Activated T-cell treated with anti-CD3 and anti-CD28 coated beads for 1 hour (primary cell): ENCODE measurements around the gene LOXL4.

Experiments used
- DNase-seq: peaks from one replicate; pipeline ENCODE4 v3.0.0-alpha.2; 2020; ENCODE audit warnings: low read depth

LOXL4 gene

DNA sequence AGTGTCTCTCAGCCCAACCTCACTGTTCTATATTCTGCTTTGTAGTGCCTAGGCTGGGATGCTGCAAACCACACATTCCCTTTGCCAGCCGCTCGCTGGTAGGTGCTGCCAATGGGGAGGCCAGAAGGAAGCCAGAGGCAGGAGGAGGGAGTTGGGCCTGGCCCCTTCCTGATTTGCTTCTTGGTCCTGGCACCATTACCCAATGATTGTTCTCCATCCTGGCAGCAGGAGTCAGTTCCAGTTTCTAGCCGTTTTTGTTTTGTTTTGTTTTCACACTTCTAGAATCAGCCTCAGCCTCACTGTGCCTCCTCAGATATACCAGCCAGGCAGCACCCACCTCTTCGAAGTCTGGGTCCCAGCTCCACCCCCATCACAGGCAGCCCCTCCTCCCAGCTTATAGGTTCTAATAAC, 27.4 kb upstream of the LOXL4 start:
- no peak for DNase-seq

DNA sequence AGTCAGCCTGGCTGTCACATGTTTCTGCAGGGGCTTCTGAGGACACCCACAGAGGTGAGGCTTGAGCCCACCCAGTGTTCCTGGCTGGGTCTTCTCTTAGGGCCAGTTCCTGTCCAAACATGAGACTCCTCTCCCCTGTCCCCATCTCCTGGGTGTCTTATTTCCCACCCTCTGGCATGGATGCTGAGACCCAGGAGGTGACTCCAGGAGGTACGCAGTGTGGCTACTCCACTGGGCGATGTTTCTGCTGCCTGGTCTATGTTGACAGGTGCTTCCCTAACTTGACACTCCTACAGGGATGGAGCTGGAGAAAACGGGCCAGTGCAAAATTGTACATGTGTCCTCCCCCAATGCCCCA, 26.3 kb upstream of the LOXL4 start:
- no peak for DNase-seq

DNA sequence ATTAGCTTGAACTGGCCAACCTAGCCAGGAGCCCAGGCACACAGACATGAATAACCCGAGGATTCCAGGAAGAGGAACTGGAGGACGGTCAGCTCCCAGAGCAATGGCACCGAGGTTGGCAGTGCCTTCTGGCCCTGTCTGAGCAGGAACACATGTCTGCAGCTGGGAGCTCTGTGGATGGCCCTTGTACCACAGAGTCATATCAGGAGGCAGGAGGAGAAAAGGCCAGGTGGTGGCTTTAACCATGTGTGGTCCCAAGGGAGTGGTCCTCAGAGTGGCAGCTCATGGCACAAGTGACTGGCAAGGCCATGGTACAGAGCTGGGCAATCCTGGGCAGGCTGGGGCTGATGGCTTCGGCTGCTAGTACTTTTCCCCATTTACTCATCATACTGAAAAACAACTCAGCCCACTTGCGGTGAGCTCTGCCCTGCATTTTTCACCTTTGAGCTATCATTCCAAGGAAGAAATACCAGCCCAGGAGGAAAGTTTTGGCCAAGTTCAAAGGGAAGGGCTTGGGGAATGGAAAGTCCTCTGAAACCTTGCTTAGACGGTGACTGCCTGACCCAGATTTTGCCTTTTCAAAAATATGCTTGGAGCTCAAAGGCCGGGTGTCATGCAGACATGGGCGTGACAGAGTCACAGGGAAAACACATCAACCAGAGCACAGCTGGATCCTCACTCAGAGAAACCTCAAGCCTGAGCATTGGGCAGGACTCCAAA, 25.7 kb upstream of the LOXL4 start:
- no peak for DNase-seq

DNA sequence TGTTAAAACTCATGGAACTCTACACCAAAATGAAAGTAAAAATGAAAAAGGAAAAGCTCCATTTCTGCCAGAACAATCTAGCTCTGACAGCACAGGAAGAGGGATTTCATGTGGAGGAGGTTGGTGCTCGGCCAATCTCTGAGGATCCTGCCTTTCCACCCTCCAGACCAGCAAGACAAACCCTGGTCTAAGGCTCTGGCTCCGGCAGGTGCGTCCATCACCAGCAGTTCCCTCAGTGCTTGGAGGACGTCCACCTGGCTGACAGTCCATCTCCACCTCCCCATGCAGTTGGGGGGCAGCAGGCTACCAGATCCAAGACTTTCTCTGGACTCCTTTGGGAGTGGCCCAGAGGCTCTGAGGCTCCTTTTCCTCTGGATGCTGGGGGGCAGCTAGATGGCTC, 25.0 kb upstream of the LOXL4 start:
- no peak for DNase-seq

DNA sequence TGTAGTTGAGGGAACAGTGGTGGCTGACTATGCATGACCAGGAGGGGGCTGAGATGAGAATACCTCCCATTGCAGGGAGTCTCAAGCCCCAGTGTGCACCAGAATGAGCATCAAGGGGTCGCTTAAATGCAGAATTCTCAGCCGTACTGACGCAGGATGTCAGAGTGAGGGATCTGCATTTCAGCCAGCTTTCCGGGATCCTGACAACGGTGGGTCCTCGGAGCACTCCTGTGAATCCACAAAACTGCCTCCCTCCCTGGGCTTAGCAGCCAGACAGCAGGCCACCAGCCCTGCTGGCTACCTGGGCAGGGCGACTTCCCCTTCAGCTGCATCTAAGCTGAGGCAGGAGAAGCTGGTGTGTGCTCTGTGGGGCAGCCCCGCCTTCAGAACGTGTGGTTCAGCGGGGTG, 21.8 kb upstream of the LOXL4 start:
- DNase-seq = no peak

DNA sequence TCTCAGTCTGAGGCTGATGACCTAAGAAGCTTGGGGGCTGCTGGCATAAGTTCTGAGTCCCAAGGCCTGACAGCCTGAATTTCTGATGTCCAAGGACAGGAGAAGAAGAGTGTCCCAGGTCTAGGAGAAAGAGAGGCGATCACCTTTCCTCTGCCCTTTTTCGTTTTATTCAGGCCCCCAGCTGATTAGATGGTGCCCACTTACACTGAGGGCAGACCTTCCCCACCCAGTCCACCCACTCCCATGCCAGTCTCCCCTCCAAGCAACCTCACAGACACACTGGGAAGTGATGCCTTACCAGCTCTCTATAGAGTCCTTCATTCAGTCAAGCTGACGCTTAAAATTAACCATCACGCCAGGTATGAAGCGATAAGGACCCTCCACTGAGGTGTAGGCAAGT, 19.3 kb upstream of the LOXL4 start:
- no peak for DNase-seq

DNA sequence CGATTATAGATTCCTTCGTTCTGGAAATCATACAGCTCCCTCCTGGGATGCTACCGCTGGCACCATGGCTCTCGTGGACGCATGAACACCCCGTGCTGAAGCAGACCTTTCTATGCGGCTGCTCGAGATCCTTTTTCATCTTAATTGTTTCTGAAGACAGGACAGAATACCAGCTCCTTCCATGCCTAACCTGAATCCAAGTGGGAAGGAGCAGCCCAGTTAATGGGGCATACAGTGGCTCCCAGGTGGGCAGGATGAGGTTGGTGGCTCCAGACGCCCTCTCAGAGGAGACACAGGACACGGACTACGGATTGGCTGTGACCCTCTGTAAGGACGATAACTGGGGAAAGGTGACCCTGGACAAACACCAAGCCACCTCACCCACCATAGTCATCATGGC, 18.4 kb upstream of the LOXL4 start:
- DNase-seq = no peak

DNA sequence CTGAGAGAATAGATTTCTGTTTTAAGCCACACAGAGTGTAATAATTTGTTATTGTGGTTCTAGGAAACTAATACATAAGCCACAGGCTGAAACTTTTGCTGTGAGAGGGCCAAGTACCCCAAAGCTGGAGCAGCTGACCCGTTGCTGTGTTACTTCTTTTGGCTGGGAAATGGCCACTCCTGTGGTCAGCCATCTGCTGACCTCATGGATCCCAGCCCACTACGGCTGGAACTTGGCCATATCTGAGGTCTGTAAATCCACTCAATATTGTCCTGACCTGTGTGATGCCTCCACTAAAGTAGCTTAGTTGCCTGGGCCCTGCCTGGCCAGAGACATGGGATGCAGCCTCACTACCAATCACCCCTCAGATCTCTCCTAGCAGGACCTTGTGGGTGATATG, 17.4 kb upstream of the LOXL4 start:
- no peak for DNase-seq

DNA sequence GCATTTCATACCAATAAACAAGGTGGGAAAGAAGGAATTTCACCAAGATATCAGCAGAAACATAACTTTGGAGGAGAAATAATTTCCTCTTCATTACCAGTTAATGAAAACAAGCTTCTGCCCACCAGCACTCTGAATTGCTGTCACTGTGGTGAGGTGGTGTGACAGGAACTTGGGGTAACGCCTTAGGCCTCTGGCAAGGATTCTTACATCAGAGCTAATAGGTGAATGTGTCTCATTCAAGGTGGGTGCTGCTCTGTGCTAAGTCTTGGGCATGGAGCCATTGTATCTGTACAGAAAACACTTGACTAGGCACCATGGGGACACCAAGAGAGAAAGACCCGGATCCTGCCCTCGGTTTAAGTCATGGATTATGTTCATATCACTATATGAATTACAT, 8.3 kb upstream of the LOXL4 start:
- no peak for DNase-seq

DNA sequence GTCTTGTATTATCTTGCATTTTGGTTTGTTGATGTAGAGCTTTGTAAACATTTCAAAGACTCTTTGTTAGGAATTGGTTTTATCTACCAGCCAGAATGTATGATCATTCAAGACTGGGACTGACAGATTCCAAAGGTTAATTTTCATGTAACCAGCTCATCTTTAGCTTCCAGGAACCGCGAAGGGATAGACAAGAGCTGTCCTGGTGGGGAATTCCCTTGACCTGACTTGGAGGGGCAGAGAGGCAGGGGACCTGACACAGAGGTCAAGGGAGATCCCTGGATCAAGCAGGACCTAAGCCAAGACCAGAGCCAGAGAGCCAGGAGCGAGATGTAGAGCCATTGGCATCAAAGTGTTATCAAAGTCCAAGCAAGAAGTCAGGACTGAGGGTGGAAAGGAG, 6.6 kb upstream of the LOXL4 start:
- no peak for DNase-seq

DNA sequence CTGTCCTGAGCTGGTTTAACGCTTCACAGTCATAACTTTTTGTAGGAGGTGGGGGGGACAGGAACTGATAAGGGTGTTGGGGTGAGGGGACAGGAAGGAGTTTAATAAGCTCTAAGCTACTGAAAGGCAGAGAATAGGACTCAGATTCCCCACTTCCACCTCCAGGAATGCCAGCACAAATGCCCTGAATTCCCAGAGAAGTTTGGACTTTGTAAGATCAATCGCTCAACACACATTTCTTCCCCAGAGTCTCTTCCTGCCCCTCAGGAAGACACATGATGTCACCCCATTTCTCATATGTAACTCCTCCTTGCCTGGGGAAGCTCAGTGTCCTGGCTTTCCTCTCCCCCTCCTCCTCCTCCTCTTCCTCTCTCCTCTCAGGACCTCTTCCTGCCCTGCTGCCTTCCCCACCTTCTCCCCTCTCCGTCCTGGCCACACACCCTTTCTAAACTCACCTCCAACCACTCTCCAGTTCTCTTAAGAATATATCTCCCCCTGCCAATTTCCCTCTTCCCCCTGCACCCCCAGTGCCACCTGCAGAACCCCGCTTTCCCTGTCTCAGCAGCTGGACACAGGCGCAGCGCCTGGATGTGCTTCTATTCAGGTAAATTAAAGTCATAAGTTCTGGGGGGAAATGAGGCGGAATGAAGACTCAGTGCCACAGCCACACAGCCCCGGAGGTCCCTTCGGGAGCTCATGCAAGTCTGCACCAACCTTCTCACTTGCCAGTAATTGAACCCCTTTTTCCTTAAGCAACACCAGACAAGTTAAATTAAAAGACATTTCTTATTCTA, 5.3 kb upstream of the LOXL4 start:
- DNase-seq = no peak

DNA sequence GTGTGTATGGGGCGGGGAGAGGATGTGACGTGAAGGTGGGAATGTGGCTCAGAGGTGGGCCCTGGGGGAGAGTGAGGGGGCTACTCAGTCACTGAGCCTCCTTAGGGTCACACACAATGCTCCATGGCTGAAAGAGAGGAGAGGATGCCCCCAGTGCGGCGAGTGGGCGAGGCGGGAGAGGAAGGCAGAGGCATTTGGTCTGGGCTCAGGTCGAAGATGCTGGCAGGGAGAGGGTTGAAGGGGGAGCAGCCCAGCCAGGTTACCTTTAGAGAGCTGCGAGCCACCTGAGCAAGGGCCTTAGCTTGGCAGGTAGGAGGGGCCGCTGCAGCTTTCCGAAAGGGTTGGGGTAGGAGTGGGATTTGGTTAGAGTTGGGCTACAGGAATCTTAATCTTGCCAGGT, 4.7 kb upstream of the LOXL4 start:
- DNase-seq = no peak

DNA sequence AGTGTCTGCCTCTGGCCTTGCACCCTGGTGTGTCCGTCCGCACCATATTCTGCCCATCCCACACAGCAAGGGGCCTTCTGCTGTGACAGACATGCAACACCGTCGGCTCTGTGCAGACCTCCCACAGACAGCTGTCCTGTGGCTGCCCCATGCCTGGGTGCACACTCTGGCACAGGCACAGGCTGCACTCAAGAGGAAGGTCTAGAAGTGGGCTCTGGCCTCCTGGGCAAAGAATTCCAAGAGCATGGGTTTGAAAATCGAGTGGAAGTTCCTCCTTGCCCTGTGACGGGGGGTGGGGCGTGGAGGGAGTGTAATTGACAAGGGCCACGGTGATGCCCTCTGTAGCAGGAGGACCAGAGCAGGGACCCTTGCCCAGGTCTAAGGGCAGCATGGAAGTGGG, 4.3 kb upstream of the LOXL4 start:
- DNase-seq = no peak

DNA sequence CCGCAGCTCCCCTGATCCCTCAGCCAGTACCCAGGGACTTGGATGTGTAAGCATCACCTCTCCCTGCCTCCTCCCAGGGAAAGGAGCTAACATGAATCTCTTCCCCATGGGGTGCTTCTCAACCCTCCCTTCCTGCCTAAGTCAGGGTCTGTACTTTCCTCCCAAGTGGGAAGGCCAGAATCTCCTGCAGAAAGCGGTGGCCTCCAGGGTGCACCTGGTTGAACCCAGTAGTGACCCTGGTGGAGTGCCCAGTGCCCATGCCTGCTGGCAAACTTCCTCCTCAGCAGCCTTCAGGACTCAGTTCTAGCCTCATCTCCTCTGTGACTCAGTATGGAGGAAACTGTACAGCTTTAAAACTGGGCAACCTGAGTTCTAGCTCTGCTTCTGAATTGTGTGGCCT, 2.8 kb upstream of the LOXL4 start:
- no peak for DNase-seq

DNA sequence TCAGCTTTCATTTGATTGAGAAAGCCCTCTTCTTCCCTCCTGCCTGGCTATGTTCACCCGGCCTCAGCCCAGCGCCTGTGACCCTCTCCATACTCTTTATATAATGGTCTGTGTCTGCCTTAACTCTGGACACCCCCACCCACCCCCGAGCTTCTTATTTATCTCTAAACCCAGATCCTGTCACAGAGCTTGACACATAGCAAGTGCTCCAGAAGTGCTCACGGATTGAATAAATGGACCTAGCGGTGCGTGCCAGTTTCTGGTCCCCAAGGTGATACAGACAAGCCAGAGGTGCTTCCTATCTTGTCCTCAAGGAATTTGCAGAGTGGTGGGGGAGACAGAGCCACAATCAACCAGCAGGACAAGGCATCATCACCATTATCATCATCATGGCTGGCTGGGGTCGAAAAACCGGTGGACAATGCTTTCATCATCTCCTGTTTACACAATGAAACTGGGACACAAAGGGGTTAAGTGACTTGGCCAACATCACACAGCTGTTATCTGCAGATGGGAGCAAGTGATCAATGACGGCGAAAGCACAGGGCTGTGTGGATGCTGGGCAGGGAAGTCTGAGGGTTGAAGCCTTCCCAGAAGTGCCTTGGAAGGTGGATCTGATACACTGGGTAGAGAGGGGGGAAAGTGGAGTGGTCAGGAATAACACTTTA, 2.2 kb upstream of the LOXL4 start:
- DNase-seq = no peak

DNA sequence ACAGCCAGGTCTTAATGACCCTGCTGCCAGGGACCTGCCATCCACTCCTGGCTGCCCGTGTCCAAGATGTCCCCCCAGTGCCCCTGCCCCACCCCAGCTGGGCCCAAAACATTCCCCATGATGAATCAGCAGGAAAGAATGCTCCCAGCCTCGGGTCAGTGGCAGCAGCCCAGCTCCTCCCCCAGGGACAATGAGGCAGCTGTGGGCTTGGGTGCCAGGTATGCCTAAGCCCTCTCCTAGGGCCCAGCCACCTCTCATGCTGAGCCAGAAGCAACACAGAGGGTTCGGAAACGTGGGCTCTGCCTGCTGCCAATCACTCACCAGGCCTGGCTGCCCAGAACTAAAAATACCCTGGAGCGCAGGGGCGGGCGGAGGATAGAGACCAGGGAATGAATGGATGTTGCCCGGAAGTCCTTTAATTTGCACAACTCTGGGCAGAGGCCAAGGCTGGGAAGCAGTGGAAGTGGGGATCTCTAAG, 1.5 kb upstream of the LOXL4 start:
- no peak for DNase-seq

DNA sequence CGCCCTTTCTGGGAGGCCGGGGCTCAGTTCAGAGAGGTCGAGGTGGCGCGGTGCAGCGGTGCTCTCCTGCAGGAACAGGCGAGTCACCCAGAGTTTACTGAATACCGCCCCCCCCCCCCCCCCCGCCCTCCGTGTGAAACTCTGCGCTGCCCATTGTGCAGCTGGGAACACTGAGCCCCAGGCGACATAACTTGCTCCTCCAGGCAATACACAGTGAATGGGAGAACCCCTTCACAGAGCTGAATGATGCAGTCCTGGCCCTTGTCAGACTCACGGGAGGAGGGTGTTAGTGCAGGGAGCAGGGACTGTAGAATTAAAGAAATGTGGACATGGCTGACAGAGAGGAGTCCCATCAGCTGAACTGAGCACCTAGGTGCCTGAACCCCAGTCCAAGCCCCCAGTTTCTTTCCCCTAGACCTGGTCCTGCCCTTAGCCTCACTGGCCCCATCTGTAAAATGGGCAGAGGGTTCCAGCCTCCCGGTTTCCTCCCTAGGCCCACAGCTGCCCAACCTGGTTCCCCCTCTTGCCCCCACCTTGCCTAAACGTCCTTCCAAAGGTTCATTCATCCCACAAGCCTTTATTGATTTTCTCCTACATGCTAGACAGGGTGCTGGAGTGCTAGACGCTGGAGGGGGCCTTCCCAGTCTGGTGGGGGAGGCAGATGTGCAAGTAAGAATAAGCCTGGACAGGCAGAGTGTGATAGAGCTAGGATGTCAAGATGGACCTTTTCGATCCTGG, 869 bp upstream of the LOXL4 start:
- DNase-seq = no peak

DNA sequence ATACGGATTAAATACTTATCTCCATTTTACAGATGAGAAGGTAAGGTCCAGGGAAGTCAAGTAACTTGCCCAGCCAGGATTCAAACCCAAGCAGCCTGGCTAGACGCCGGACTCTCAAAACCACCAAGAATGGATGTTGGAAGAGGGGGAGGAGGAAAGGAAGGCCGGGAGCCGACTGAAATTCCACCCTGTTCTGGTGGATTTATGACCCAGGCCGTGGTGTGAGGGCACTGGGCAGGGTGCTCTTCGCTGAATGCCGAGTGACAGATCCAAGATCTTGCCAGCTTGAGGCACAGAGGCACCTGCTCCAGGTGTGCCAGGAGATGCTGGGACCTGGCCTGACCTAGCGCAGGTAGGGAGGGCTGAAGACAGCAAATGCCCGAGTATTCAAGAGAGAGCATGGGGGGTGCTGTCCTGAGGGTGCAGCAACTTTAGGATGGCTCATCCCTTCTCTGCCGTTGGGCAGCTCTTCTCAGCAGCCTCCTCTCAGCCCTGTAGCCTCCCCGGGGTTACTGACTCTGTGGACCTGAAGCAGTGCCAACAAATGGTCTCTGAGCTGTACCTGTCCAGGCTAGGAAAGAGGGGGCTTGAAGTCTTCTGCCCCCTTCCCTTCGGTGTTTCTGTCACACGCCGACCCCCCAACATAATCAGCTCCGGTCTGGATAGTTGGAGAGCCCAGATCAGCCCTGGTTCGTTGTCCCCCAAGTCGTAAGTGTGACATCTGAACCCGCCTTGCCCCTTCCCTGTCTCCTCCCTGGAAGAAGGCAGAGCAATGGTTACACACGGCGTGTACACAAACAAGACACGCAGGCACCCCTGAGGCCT, 713 bp downstream of the LOXL4 start:
- DNase-seq = no peak

DNA sequence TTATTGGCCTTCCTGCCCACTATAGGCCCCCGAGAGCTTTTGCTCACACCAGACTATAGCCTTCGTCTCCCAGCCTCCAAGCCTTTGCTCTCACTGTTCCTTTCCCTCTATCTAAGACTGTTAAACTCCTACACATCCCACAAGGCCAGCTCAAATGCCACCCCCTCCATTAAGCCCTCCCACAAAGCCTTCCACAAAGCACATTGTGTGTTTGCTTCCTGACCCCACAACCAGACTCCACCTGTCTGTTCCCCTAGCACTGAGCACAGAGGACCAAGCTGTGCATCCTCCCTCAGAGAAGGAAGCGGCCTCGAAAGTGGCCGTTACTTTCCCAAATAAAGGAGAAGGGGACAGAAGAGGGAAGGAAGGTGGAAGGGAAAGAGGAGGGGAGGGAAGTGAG, 1.3 kb downstream of the LOXL4 start:
- DNase-seq = no peak

DNA sequence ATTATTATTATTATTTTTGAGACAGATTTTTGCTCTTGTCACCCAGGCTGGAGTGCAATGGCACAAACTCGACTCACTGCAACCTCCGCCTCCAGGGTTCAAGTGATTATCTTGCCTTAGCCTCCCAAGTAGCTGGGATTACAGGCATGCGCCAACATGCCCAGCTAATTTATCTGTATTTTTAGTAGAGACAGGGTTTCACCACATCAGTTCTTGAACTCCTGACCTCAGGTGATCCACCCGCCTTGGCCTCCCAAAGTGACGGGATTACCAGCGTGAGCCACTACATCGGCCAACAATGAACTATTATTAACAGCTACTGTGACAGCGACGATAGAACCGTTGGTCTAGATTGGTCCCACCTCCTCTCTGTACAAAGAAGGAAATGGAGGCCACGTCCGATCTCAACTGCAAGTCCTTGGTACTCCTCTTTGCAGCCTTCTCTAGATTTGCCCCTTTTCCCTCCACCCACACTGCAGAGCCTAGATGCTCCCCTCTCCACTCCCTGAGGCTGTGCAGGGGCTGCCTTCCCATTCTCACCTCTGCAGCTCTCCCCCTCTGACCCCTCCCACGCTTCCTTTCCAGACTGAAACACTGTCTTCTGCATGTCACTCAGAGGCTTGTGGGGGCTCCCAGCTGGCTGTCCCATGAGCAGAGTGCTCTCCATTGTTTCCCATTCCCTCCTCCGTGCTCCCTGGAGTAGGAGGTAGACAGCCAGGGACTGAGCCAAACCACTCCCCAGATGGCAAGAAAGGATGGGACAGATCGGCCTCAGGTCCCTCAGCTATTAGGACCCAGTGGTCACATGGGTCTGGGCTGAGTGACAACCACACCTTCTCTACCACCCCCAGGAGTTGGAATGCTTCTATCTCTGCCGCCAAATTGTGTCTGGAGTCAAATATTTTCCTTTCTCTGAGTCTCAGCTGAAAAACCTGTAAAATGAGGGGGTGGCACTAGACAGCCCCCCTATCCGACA, 2.3 kb downstream of the LOXL4 start:
- no peak for DNase-seq
